ENCODE measurements around the gene MDH1B. TPM values are rescaled to one million over a fixed set of nuclear protein-coding genes. Genes with fewer than 3 reads are reported as not detected.

MDH1B gene
- 1.1 to 2.1 TPM (median 1.6 TPM) in 5 replicates for total RNA-seq (2022; extraction: Qiagen RNA extraction)

GRCh38 chr2:206765242-206766056 is at the start of gene MDH1B, which contains the start of gene FASTKD2:
Gene MDH1B (minus strand): TSS chr2:206765328. CDS start chr2:206765271, 57 bp downstream.
Gene FASTKD2 (plus strand): TSS chr2:206765606. CDS start chr2:206766694, 1,088 bp downstream.

GRCh38 chr2:206718296-206718695 is 46.8 kb downstream of the MDH1B start, which contains the start of gene DYTN:
Gene DYTN (minus strand): TSS chr2:206718396. CDS start chr2:206718279, 117 bp downstream.

Other genes starting within 250 kb of the MDH1B start
- gene FAM237A, start 122.8 kb downstream of the MDH1B start, total RNA-seq (2022; extraction: Qiagen RNA extraction): not detected in 5 replicates
- gene DYTN, start 46.9 kb downstream of the MDH1B start, total RNA-seq (2022; extraction: Qiagen RNA extraction): not detected in 5 replicates
- gene FASTKD2, start 278 bp upstream of the MDH1B start, total RNA-seq (2022; extraction: Qiagen RNA extraction): 27.5 to 44.3 TPM (median 32.2 TPM) in 5 replicates
- gene CPO, start 174.2 kb upstream of the MDH1B start, total RNA-seq (2022; extraction: Qiagen RNA extraction): not detected in 5 replicates

Measured in A549 treated with Hydrocortisone at 1 μM for 4 hours (cell line).